K562 (cell line): ENCODE measurements around the gene SEMA6D. TPM values are rescaled to one million over a fixed set of nuclear protein-coding genes. Genes with fewer than 3 reads are reported as not detected.

ENCODE experiments used
- ATAC-seq: fragments of 200-7000 bp; cut with Tn5 transposase; 3 replicates; pipeline ENCODE4 v1.9.1; 2020; ENCODE audit warnings: moderate library complexity
- BruUV-seq: library from RNA; stranded (reverse); fragments of 400-500 nt; replicated peaks from 2 replicates; lab custom pipeline; 2021; lab: Mats Ljungman, UMichigan
- CTCF ChIA-PET: fragments of 300-600 bp; formaldehyde crosslinking; extraction: SDS; loops from one replicate; lab custom pipeline; 2021; ENCODE audit warnings: low intra/inter-chr PET ratio; lab: Yijun Ruan, JAX
- POLR2A ChIA-PET: fragments of 300-600, 350-650 bp; sonication (Branson Sonifier 250); formaldehyde crosslinking; extraction: SDS; loops from one replicate; lab custom pipeline; 2021; ENCODE audit warnings: antibody characterized with exemption, inconsistent platforms; lab: Yijun Ruan, JAX
- DNase-seq, 4 experiments: peaks; one replicate each; pipeline versions ENCODE4 v3.0.0 to v3.0.0-alpha.2; 2011 to 2018; ENCODE audit warnings: low spot score in 3 of 4, mixed read lengths in 3 of 4; ENCODE audit errors: extremely low read depth in 1 of 4
- FAIRE-seq: peaks from 2 replicates; lab custom pipeline; 2011; peaks lifted over from hg19 to GRCh38; lab: Jason Lieb, UNC
- H2AFZ ChIP-seq: 2 replicates; pipeline ENCODE4 v1.6.0; 2011; ENCODE audit warnings: low read depth, low read length, control low read depth, inconsistent platforms
- H3K27ac ChIP-seq: fragments of 200-600 bp; 3 replicates; pipeline ENCODE4 v1.8.0; 2011; ENCODE audit warnings: low read depth, mild to moderate bottlenecking, control low read depth, inconsistent platforms, low read length, moderate library complexity, mixed read lengths; ENCODE audit errors: extremely low read depth
- H3K27me3 ChIP-seq, 2 experiments: fragments of 300-600 bp in 1 of 2; 2 replicates in 1 of 2; 3 replicates in 1 of 2; pipeline versions ENCODE4 v1.6.0 to v1.8.0; 2011; ENCODE audit warnings: inconsistent platforms in 2 of 2, low read length in 2 of 2, mild to moderate bottlenecking in 1 of 2, mixed read lengths in 1 of 2, moderate library complexity in 1 of 2; ENCODE audit not compliant: control insufficient read depth in 2 of 2, insufficient read depth in 2 of 2
- H3K36me3 ChIP-seq: fragments of 300-600 bp; 3 replicates; pipeline ENCODE4 v1.8.0; 2011; ENCODE audit warnings: mild to moderate bottlenecking, low read length, inconsistent platforms; ENCODE audit not compliant: control insufficient read depth, insufficient read depth
- H3K4me1 ChIP-seq, 2 experiments: fragments of 200-600 bp in 1 of 2; replicated peaks in 1 of 2; 2 replicates in 1 of 2; 3 replicates in 1 of 2; pipeline versions ENCODE4 v1.5.1 to v1.8.0; 2011; ENCODE audit warnings: inconsistent platforms in 2 of 2, low read length in 2 of 2, mild to moderate bottlenecking in 1 of 2, mixed read lengths in 1 of 2, moderate library complexity in 1 of 2; ENCODE audit not compliant: control insufficient read depth in 2 of 2, insufficient read depth in 2 of 2
- H3K4me2 ChIP-seq: 2 replicates; pipeline ENCODE4 v1.6.1; 2011; ENCODE audit warnings: low read length, control low read depth, inconsistent platforms, mixed read lengths; ENCODE audit not compliant: insufficient read depth
- H3K4me3 ChIP-seq: fragments of 200-600 bp; sonication (generic), shearing (Covaris generic); 2 replicates; pipeline ENCODE4 v1.5.1; 2016; ENCODE audit warnings: control low read depth, inconsistent platforms
- H3K79me2 ChIP-seq: fragments of 200-600 bp; 3 replicates; pipeline ENCODE4 v1.8.0; 2011; ENCODE audit warnings: low read length, inconsistent platforms; ENCODE audit not compliant: control insufficient read depth, insufficient read depth
- H3K9ac ChIP-seq, 2 experiments: 2 replicates each; pipeline versions ENCODE4 v1.6.0 to v1.6.1; 2011; ENCODE audit warnings: low read depth in 2 of 2, low read length in 2 of 2, control low read depth in 1 of 2, inconsistent platforms in 1 of 2, mild to moderate bottlenecking in 1 of 2, mixed read lengths in 1 of 2; ENCODE audit not compliant: insufficient read depth in 1 of 2
- H3K9me1 ChIP-seq: one replicate; pipeline ENCODE4 v1.6.0; 2011; ENCODE audit warnings: inconsistent platforms, mild to moderate bottlenecking, low read length, moderate library complexity; ENCODE audit not compliant: control insufficient read depth, insufficient read depth
- H3K9me3 ChIP-seq: replicated peaks from 2 replicates; pipeline ENCODE4 v1.5.1; 2011; ENCODE audit warnings: low read depth, low read length, inconsistent platforms; ENCODE audit not compliant: control insufficient read depth, insufficient read depth
- H4K20me1 ChIP-seq: replicated peaks from 2 replicates; pipeline ENCODE4 v1.6.1; 2011; ENCODE audit warnings: low read length, inconsistent platforms, mixed read lengths; ENCODE audit not compliant: control insufficient read depth, insufficient read depth
- ASH1L ChIP-seq: fragments of 450-650 bp; IDR thresholded peaks from 2 replicates; pipeline ENCODE4 v1.6.1; 2018; ENCODE audit warnings: borderline replicate concordance, mild to moderate bottlenecking, low read depth; ENCODE audit not compliant: partially characterized antibody
- CBFA2T3 ChIP-seq: fragments of 450-650 bp; IDR thresholded peaks from 2 replicates; pipeline ENCODE4 v1.6.1; 2017
- FOXA3 ChIP-seq, 2 experiments: fragments of 450-650 bp in 1 of 2; sonication (generic) in 1 of 2; formaldehyde crosslinking; IDR thresholded peaks in 1 of 2; conservative IDR thresholded peaks in 1 of 2; 2 replicates each; pipeline versions ENCODE4 v1.4.0 to v1.8.0; 2020 to 2022; ENCODE audit warnings: mild to moderate bottlenecking in 2 of 2, missing genetic modification reagents in 1 of 2
- HMGN3 ChIP-seq: IDR thresholded peaks from 2 replicates; pipeline ENCODE4 v1.6.1; 2011; ENCODE audit warnings: borderline replicate concordance, low read depth, mild to moderate bottlenecking, mixed read lengths, low read length; ENCODE audit not compliant: insufficient read length; ENCODE audit errors: extremely low read depth
- MCM3 ChIP-seq: fragments of 450-650 bp; IDR thresholded peaks from 2 replicates; pipeline ENCODE4 v1.6.1; 2016
- MTA2 ChIP-seq: fragments of 450-650 bp; IDR thresholded peaks from 2 replicates; pipeline ENCODE4 v1.6.1; 2016; ENCODE audit warnings: low read depth
- RBM25 ChIP-seq: fragments of 200-400 bp; formaldehyde crosslinking; IDR thresholded peaks from 2 replicates; pipeline ENCODE4 v1.6.1; 2018; ENCODE audit warnings: low read length, low read depth, moderate library complexity; ENCODE audit not compliant: severe bottlenecking
- SMARCA4 ChIP-seq: fragments of 450-650 bp; IDR thresholded peaks from 2 replicates; pipeline ENCODE4 v1.6.1; 2016
- SMARCB1 ChIP-seq: IDR thresholded peaks from 2 replicates; pipeline ENCODE4 v1.6.1; 2011; ENCODE audit warnings: improper control_type of control experiment, low read depth; ENCODE audit not compliant: insufficient read length
- TAF9B ChIP-seq: fragments of 450-650 bp; IDR thresholded peaks from 2 replicates; pipeline ENCODE4 v1.6.1; 2018; ENCODE audit warnings: mild to moderate bottlenecking; ENCODE audit not compliant: partially characterized antibody
- ZC3H11A ChIP-seq: IDR thresholded peaks from 2 replicates; pipeline ENCODE4 v1.6.1; 2012; ENCODE audit warnings: low read depth, low read length, improper control_type of control experiment
- ZNF316 ChIP-seq: fragments of 450-650 bp; IDR thresholded peaks from 2 replicates; pipeline ENCODE4 v1.6.1; 2016
- WGBS: fragments of 100-300 bp; shearing (Covaris generic); methylation state at CpG from one replicate; pipeline ENCODE4 v1.1.6; 2016; ENCODE audit warnings: low coverage, mixed read lengths; ENCODE audit not compliant: insufficient coverage; ENCODE audit errors: missing lambda C conversion rate; 5-methylcytosine and 5-hydroxymethylcytosine counted together
- in situ Hi-C: fragments of 300-500 bp; cut with MboI; formaldehyde crosslinking; loops from 4 replicates; pipeline ENCODE4 v1.15.0; 2018; ENCODE audit warnings: inconsistent platforms, mixed read lengths
- intact Hi-C: fragments of 100-400 bp; cut with micrococcal nuclease; formaldehyde crosslinking; loops from 2 replicates; pipeline ENCODE4 v1.14.2; 2022
- polyA plus RNA-seq, 8 experiments: library from polyadenylated mRNA; depleted of rRNA in 4 of 8; stranded (reverse) in 5 of 8; unstranded in 3 of 8; fragments of >200 nt; fragmentation: Nextera tagmentation in 2 of 8; fragmentation: Illumina TruSeq in 1 of 8; extraction: Ambion mirVana in 2 of 8; extraction: Trizol in 1 of 8; gene quantifications; 2 replicates each; pipeline versions ENCODE4 v1.2.1 to v1.2.3, GENCODE V29; 2011 to 2014; ENCODE audit warnings: inconsistent platforms in 1 of 8, missing spikeins in 1 of 8
- total RNA-seq, 7 experiments: library from RNA; depleted of rRNA in 6 of 7; stranded (reverse); fragments of >200 nt in 6 of 7; fragmentation: Illumina TruSeq in 2 of 7; extraction: Trizol in 2 of 7; gene quantifications; 2 replicates each; pipeline versions ENCODE4 v1.2.1 to v1.2.3, GENCODE V29; 2011 to 2021; ENCODE audit warnings: low replicate concordance in 1 of 7
- TF ChIP-seq, protein P1 (sequence below), 2 experiments: fragments of 450-650 bp in 1 of 2; sonication (generic) in 1 of 2; formaldehyde crosslinking in 1 of 2; IDR thresholded peaks in 1 of 2; conservative IDR thresholded peaks in 1 of 2; 2 replicates each; pipeline versions ENCODE4 v1.6.1 to v1.8.1; 2016 to 2023; ENCODE audit warnings: mild to moderate bottlenecking in 2 of 2, moderate library complexity in 2 of 2, inconsistent platforms in 1 of 2, missing genetic modification reagents in 1 of 2
- TF ChIP-seq, protein P2 (sequence below): sonication (generic); formaldehyde crosslinking; IDR thresholded peaks from 2 replicates; pipeline ENCODE4 v1.8.0; 2022; ENCODE audit warnings: missing genetic modification reagents, mild to moderate bottlenecking, borderline replicate concordance
- TF ChIP-seq, protein P3 (sequence below): fragments of 250-450 bp; sonication (Bioruptor Pico); IDR thresholded peaks from 2 replicates; pipeline ENCODE4 v1.5.0; 2020; ENCODE audit warnings: mild to moderate bottlenecking, borderline replicate concordance

SEMA6D gene
- total and polyA plus RNA-seq, 9 of the 15 experiments (the other 6 are each of a cell fraction or from before 2014, with no cell fraction given), result not detected

DNA sequence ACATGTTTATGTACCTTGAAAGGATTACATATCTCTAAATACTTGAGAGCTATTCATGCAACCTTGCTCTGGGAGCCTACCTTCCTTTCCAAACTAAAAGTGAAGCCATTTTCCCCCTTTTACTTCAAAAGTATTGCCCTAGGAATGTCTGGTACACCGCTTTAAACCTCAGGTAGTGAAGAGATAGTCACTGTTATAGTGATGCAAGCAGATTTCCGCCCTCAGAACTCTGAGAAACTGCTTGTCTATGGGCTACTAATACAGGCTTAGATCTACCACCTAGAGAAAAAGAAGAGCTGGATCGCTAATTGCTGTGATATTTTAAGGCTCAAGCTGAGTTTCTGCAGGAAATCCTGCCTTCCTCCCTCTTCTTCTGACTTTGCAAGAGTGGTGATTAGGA is 78.6 kb downstream of the SEMA6D start:
- WGBS, result 0% methylated on average over 3 of the region's 3 CpGs
- in situ Hi-C loops, result no loop called here
- Histone ChIP-seq H3K36me3 (no peaks in the 10 kb centered on the region), H3K4me1 (no peaks in the 10 kb centered on the region), H2AFZ (no peak overlapping the region), H3K27ac (no peak overlapping the region), H3K4me2 (no peak overlapping the region), H3K27me3 (no peaks in the 10 kb centered on the region), H3K9ac (no peak overlapping the region), H3K9me1 (no peaks in the 10 kb centered on the region), H3K9me3 (no peaks in the 10 kb centered on the region), H3K79me2 (no peaks in the 10 kb centered on the region), H4K20me1 (no peaks in the 10 kb centered on the region), H3K4me3 (no peak overlapping the region)
- no peak for FAIRE-seq
- POLR2A ChIA-PET, result no interaction called here
- DNase-seq, result no peak
- ATAC-seq, result no peak
- CTCF ChIA-PET, result interaction anchor here (0.6 kb wide), 1 partner anchor 536 kb away, joined by 3 read pairs; the partner anchor contains the start of gene DUT
- intact Hi-C loops, result no loop called here
- BruUV-seq, result no TSS peak
- no peak for TF ChIP-seq ASH1L
- no peak for TF ChIP-seq HMGN3
- TF ChIP-seq SMARCB1, result no peak
- TF ChIP-seq, protein P1, sequence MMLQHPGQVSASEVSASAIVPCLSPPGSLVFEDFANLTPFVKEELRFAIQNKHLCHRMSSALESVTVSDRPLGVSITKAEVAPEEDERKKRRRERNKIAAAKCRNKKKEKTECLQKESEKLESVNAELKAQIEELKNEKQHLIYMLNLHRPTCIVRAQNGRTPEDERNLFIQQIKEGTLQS (IDR thresholded peaks at IDR 0.05), result no peak
- TF ChIP-seq, protein P1 (CRISPR knock-in tag; conservative IDR thresholded peaks at IDR 0.05), result no peak
- TF ChIP-seq FOXA3 (CRISPR knock-in tag; conservative IDR thresholded peaks at IDR 0.05 in 1 of 2, IDR thresholded peaks at IDR 0.05 in 1 of 2), result no peak
- TF ChIP-seq ZC3H11A, result no peak
- TF ChIP-seq TAF9B, result no peak
- no peak for TF ChIP-seq SMARCA4
- TF ChIP-seq ZNF316, result no peak
- TF ChIP-seq, protein P2, sequence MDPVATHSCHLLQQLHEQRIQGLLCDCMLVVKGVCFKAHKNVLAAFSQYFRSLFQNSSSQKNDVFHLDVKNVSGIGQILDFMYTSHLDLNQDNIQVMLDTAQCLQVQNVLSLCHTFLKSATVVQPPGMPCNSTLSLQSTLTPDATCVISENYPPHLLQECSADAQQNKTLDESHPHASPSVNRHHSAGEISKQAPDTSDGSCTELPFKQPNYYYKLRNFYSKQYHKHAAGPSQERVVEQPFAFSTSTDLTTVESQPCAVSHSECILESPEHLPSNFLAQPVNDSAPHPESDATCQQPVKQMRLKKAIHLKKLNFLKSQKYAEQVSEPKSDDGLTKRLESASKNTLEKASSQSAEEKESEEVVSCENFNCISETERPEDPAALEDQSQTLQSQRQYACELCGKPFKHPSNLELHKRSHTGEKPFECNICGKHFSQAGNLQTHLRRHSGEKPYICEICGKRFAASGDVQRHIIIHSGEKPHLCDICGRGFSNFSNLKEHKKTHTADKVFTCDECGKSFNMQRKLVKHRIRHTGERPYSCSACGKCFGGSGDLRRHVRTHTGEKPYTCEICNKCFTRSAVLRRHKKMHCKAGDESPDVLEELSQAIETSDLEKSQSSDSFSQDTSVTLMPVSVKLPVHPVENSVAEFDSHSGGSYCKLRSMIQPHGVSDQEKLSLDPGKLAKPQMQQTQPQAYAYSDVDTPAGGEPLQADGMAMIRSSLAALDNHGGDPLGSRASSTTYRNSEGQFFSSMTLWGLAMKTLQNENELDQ (CRISPR knock-in tag), result no peak
- TF ChIP-seq, protein P3, sequence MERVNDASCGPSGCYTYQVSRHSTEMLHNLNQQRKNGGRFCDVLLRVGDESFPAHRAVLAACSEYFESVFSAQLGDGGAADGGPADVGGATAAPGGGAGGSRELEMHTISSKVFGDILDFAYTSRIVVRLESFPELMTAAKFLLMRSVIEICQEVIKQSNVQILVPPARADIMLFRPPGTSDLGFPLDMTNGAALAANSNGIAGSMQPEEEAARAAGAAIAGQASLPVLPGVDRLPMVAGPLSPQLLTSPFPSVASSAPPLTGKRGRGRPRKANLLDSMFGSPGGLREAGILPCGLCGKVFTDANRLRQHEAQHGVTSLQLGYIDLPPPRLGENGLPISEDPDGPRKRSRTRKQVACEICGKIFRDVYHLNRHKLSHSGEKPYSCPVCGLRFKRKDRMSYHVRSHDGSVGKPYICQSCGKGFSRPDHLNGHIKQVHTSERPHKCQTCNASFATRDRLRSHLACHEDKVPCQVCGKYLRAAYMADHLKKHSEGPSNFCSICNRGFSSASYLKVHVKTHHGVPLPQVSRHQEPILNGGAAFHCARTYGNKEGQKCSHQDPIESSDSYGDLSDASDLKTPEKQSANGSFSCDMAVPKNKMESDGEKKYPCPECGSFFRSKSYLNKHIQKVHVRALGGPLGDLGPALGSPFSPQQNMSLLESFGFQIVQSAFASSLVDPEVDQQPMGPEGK (CRISPR knock-in tag), result no peak
- no peak for TF ChIP-seq CBFA2T3
- no peak for TF ChIP-seq RBM25
- no peak for TF ChIP-seq MTA2
- TF ChIP-seq MCM3, result no peak
